GM12801 (cell line): ENCODE data around the gene PAX5.

Source experiments
- TF ChIP-seq, protein P1 (sequence below): IDR thresholded peaks from one replicate; pipeline ENCODE4 v1.5.1; 2011; ENCODE audit warnings: control low read depth; ENCODE audit not compliant: insufficient read length; ENCODE audit errors: extremely low read depth

PAX5 gene

DNA sequence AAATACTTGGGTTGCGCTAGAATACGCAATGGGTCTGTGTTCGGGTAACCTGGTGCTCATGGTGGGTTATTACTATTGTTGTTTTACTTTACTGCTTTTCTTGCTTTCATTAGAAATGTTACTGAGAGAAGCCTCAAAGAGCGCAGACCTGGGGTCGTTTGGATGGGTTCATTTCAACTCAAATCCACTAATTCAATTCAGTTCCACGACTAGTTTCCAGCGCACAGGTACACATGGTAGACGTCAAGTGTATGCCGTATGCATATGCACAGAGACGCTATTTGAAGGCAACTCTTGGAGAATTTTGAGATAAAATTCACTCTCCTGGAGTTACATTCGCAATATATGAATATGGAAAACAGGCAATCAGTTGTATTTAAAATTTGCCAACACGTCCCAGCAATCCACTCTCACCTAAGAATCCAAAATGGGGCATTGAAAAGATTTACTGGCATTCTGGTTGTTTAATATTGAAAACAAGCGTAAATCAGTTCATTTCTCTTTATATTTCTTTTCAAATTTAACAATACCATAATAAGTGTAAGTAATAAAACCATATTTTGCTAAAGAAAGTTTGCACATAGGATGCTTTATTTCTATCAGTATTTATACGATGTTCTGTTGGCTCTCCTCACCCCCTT is 4.4 kb upstream of the PAX5 start:
- TF ChIP-seq, protein P1, sequence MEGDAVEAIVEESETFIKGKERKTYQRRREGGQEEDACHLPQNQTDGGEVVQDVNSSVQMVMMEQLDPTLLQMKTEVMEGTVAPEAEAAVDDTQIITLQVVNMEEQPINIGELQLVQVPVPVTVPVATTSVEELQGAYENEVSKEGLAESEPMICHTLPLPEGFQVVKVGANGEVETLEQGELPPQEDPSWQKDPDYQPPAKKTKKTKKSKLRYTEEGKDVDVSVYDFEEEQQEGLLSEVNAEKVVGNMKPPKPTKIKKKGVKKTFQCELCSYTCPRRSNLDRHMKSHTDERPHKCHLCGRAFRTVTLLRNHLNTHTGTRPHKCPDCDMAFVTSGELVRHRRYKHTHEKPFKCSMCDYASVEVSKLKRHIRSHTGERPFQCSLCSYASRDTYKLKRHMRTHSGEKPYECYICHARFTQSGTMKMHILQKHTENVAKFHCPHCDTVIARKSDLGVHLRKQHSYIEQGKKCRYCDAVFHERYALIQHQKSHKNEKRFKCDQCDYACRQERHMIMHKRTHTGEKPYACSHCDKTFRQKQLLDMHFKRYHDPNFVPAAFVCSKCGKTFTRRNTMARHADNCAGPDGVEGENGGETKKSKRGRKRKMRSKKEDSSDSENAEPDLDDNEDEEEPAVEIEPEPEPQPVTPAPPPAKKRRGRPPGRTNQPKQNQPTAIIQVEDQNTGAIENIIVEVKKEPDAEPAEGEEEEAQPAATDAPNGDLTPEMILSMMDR = no peak

DNA sequence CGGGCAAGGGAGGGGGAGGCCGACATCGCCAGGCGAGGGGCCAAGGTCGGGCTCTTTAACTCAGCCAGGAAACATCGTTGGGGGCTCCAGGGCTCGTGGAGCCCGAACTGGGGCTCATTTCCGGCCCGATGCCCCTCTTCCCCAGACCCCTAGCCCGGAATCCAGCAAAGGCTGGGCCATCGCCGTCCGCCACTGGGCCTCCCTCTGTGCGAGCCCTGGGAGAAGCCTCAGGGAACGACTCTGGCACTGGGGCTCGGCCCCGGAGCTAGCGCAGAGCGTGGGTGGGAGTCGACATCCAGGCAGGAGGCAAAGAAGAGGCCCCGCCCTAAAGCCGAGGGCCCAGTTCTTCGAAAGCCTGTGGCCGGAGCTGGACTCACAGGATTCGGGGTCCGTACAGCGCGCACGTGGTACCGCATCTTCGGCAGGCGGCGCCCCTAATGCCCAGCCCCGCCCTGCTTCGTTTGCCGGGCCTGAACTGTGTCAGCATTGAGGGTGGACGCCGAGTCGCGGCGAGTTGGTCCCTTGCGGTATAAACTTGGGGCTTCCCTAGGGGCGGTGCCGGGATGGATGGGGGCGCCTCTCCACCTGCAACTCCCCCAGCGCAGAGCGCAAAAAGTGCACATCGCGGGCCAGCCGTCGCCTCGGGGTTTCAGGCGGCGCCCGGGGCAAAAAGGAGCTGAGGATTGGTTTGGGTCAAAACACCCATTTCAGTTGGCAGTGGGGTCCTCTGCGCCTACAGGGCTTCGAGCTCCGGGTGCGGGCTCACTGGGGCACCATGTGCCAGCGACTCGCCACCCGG is 3.6 kb upstream of the PAX5 start:
- TF ChIP-seq, protein P1 = no peak

DNA sequence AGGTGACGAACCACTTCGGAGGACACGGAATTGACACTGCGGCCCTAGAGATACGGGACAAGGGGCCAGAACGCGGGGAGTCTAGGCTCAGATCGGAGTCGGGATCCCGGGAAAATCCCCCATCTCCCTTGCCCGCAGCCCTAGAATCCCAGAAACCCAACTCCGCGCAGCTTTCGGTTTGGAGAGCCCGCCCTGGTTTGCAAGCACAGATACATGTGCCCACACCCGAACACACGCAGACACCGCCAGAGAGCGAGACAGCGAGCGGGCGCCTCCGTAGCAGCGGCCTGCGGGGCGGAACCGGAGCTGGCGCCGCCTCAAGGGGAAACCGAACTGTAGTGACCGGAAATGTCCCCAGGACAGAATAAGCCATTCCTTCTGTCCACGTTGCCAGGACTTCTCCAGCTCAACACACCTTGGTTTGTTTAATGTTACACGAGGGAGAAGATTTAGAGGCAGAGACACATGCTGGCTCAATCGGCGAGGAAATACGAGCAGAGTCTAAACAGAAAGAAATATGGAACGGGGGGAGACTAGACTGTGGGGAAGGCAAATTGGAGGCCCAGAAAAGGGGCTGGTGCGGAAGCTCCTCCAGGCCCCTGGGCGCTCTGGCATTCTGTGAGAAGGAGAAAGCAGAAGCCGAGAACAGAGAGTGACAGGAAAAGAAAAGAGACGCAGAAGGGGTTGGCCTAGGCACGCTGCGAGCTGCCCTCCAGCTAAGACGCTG is 2.9 kb upstream of the PAX5 start:
- TF ChIP-seq, protein P1 = no peak

DNA sequence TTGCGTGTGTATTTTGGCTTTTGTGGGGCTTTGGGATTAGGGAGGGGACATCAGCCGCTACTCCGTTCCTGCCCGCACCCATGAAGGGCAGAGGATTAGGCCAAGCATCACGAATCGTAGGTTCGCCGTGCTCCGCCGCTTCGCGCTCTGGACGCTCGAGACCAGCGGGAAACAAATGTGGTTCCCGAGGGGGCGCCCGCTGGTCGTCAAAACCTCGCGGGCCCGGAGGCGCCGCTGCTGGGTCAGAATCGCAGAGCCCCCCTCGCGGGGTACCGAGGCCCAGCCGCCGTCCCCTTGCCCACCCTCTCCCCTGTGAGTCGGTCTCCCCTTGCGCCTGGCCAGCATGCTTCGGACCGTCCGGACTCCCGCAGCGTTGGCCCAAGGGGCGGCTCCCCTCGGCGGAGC is 2.3 kb upstream of the PAX5 start:
- TF ChIP-seq, protein P1 = no peak

DNA sequence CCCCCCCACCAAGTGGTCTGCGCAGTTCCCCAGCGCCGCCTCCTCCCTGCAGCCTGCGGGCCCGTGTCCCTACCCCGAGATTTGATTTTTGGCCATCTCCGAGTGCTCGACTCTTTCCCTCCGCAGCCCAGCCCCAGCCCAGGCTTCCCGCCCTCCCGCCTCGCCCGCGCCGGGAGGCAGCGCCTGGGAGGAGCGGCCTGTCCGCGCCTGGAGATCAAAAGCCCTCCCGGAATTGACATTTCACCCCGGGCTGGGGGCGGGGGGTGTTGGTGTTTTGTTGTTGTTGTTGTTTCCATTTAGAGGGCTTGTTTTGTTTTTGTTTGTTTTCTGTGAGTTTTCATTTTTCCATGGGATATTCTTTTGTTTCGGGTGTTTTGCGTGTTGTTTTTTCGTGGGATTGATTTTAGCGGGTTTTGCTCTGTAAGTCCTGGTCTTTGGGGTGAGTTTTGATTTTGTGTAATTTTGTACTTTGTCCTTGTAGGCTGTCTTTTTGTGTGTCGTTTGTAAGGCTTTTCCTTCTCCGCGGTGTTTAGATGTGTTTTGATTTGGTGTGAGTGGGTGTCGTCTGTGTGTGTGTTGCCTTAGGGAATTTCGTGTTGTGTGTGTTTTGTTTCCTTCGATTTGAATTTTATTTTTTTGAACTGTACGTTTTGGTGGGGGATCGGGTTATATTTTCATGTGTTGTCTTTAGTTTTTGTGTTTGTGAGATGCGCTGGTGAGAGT is 1.7 kb upstream of the PAX5 start:
- TF ChIP-seq, protein P1 = no peak

DNA sequence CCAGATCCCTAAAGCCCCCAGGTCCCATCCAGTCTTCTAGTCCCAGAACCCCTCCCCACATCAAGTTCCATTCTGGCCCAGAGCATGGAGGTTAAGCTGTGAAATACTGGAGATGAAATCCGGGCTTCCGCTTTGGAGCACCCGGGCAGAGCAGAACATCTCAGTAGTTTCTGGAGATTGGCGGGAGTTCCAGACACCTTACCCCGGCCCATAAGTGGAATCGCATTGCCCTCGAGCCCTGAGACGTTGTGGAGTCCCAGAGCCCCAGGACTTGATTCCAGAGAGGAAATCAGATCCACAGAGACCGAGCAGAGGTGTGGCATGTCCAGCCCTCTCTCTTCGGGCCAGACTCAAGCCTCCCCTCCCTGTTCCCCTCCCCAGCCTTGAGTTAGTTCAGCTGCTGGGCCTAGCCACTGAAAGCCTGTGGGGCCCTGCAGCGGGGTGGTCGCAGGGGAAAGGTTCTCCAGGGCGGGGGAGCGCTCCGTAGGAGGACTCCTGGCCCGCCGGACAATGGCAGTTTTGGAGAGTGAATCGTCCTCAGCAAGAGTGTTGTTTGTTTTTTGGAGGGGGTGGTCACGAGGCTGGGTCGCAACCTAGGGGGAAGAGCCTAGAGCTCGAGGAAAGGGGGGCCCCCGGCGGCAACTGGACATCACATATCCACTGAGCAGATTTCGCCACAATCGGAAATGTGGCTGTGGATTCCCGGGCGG is 1.0 kb upstream of the PAX5 start:
- TF ChIP-seq, protein P1 = no peak
